ENCODE measurements around the gene FOXK2. TPM values are rescaled to one million over a fixed set of nuclear protein-coding genes. Genes with fewer than 3 reads are reported as not detected.

Gene FOXK2
- polyA plus RNA-seq, 2 of the 4 experiments (the other 2 are of a cell fraction), result 34.8 to 39.2 TPM

DNA sequence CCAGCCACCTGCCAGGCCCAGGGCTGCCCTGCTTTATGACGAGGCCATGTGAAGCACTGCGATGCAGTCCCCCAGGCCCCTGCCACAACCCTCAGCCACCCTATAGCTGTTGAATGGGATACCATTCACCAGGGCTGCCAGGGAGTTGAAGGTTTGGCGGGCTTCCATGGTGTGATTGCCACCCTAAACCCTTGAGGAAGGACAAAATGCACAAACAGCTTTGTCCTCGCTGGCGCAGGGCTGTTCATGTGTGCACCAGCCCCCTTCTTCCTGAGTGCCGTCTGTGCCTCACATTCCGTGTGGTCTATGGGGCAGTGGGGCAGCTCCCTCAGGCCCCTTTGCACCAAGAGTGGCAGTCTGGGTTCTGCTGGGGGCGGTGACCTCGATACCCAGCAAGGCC, 35.7 kb upstream of the FOXK2 start:
- no peak overlapping the region for H3K4me3 ChIP-seq
- no peak for TF ChIP-seq NR3C1 (IDR thresholded peaks at IDR 0.05)
- TF ChIP-seq SREBF2 (IDR thresholded peaks at IDR 0.05), result no peak
- TF ChIP-seq, protein P1, sequence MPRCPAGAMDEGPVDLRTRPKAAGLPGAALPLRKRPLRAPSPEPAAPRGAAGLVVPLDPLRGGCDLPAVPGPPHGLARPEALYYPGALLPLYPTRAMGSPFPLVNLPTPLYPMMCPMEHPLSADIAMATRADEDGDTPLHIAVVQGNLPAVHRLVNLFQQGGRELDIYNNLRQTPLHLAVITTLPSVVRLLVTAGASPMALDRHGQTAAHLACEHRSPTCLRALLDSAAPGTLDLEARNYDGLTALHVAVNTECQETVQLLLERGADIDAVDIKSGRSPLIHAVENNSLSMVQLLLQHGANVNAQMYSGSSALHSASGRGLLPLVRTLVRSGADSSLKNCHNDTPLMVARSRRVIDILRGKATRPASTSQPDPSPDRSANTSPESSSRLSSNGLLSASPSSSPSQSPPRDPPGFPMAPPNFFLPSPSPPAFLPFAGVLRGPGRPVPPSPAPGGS (IDR thresholded peaks at IDR 0.05), result no peak
- no peak for TF ChIP-seq HOXB5 (CRISPR knock-in tag; IDR thresholded peaks at IDR 0.05)
- no peak for TF ChIP-seq KDM1A (IDR thresholded peaks at IDR 0.05; ENCODE audit: low read depth)
- TF ChIP-seq, protein P2, sequence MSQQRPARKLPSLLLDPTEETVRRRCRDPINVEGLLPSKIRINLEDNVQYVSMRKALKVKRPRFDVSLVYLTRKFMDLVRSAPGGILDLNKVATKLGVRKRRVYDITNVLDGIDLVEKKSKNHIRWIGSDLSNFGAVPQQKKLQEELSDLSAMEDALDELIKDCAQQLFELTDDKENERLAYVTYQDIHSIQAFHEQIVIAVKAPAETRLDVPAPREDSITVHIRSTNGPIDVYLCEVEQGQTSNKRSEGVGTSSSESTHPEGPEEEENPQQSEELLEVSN (IDR thresholded peaks at IDR 0.05; ENCODE audit: borderline replicate concordance, low read depth), result no peak
- TF ChIP-seq SMC3 (IDR thresholded peaks at IDR 0.05), result no peak
- TF ChIP-seq GATA3 (IDR thresholded peaks at IDR 0.05; ENCODE audit: borderline replicate concordance), result no peak
- TF ChIP-seq, protein P3, sequence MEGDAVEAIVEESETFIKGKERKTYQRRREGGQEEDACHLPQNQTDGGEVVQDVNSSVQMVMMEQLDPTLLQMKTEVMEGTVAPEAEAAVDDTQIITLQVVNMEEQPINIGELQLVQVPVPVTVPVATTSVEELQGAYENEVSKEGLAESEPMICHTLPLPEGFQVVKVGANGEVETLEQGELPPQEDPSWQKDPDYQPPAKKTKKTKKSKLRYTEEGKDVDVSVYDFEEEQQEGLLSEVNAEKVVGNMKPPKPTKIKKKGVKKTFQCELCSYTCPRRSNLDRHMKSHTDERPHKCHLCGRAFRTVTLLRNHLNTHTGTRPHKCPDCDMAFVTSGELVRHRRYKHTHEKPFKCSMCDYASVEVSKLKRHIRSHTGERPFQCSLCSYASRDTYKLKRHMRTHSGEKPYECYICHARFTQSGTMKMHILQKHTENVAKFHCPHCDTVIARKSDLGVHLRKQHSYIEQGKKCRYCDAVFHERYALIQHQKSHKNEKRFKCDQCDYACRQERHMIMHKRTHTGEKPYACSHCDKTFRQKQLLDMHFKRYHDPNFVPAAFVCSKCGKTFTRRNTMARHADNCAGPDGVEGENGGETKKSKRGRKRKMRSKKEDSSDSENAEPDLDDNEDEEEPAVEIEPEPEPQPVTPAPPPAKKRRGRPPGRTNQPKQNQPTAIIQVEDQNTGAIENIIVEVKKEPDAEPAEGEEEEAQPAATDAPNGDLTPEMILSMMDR (IDR thresholded peaks at IDR 0.05), result no peak
- TF ChIP-seq CHD2 (IDR thresholded peaks at IDR 0.05; ENCODE audit: low read length, partially characterized antibody), result no peak
- no peak for TF ChIP-seq POLR2A (IDR thresholded peaks at IDR 0.05; ENCODE audit: low read length)
- no peak for TF ChIP-seq ZC3H11A (IDR thresholded peaks at IDR 0.05)
- TF ChIP-seq CHD4 (IDR thresholded peaks at IDR 0.05; ENCODE audit: borderline replicate concordance), result no peak
- TF ChIP-seq HDAC2 (IDR thresholded peaks at IDR 0.05), result no peak
- no peak for TF ChIP-seq HOXB13 (CRISPR knock-in tag; IDR thresholded peaks at IDR 0.05; ENCODE audit: low read depth)
- no peak for TF ChIP-seq FOSL2 (IDR thresholded peaks at IDR 0.05)
- TF ChIP-seq FOSL2 (CRISPR knock-in tag; IDR thresholded peaks at IDR 0.05), result no peak
- H3K4me2 ChIP-seq, result no peak overlapping the region
- no peaks in the 10 kb centered on the region for H3K4me1 ChIP-seq
- POLR2A ChIA-PET, result interaction anchor here (0.6 kb wide), 1 partner anchor 10 kb away, joined by 4 read pairs; no protein-coding TSS in a partner anchor
- ATAC-seq (no peak), DNase-seq (ENCODE audit: low read depth in 1 of 2, low spot score in 1 of 2) (no peak), FAIRE-seq (no peak)
- H3K9me3 ChIP-seq, result no peaks in the 10 kb centered on the region
- WGBS (ENCODE audit: missing lambda C conversion rate), result 88% methylated on average over 7 of the region's 9 CpGs
- CTCF ChIA-PET, result interaction anchor here (0.6 to 1.9 kb wide), 5 partner anchors 8 to 416 kb away, joined by 3 to 5 read pairs (median 3); no protein-coding TSS in a partner anchor
- no peak overlapping the region for H3K27ac ChIP-seq

DNA sequence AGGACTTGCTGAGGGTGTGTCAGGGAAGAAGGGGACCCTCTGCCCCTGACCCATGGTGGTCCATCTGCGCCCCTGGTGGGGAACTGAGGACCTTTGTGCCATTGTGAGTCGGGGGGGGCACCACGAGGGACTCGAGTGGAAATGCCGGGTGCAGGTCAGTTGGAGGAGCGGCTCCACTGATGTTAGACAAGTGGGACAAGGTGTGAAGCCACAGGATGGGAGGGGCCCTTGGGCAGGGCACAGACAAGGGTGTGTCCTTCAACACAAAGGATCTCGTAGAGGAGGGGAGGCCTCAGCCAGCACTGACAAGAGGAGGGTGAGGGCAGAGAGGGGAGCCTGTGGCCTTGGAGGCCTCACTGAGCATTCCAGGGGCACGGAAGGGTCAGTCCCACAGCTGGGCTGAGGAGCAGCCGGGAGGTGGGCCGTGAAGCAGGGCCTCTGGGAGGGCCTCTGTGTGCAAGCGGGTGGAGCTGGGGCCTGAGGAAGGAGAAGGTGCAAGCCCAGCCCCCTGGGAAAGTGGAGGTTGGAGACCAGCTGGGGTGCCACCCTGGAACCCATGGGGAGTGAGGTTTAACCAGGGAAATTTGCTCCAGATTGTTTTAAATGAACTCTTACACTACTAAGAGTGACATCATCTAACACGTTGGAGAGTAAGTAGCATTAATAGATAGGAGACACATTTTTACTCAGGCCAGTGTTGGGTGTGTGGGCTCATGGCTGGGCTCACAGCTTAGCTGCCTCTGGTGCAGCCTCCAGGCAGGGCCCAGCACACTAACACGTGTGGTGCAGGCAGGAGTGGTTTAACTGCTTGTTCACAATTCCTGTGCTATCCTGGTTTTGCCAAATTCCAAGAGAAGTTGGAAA, 33.1 kb upstream of the FOXK2 start:
- Histone ChIP-seq H3K9me3 (no peaks in the 10 kb centered on the region), H3K4me3 (no peak overlapping the region), H3K4me2 (no peak overlapping the region), H3K27ac (no peak overlapping the region), H3K4me1 (no peaks in the 10 kb centered on the region)
- no peak for FAIRE-seq
- DNase-seq (ENCODE audit: low read depth in 1 of 2, low spot score in 1 of 2), result no peak
- CTCF ChIA-PET, result interaction anchor here (1.1 kb wide), 1 partner anchor 9 kb away, joined by 3 read pairs; no protein-coding TSS in a partner anchor
- TF ChIP-seq ZSCAN20 (CRISPR knock-in tag; IDR thresholded peaks at IDR 0.05) (no peak), KDM5A (IDR thresholded peaks at IDR 0.05) (no peak), RAD21 (conservative IDR thresholded peaks at IDR 0.05 in 1 of 2, IDR thresholded peaks at IDR 0.05 in 1 of 2) (no peak), BHLHE40 (IDR thresholded peaks at IDR 0.05; ENCODE audit: low read depth, low read length) (no peak), HDAC2 (IDR thresholded peaks at IDR 0.05) (no peak), JUN (IDR thresholded peaks at IDR 0.05) (no peak), EP300 (IDR thresholded peaks at IDR 0.05) (no peak), ESRRA (IDR thresholded peaks at IDR 0.05; ENCODE audit: borderline replicate concordance, low read length) (no peak), HOXB5 (CRISPR knock-in tag; IDR thresholded peaks at IDR 0.05) (no peak)
- POLR2A ChIA-PET, result no interaction called here
- ATAC-seq, result no peak
- WGBS (ENCODE audit: missing lambda C conversion rate), result 85% methylated on average over 13 of the region's 13 CpGs
